Raji (cell line): ENCODE results near the gene NKIRAS2.

Source experiments
- POLR2A ChIP-seq: IDR thresholded peaks from 2 replicates; pipeline ENCODE4 v1.6.1; 2011; ENCODE audit warnings: low read depth, low read length, control low read depth; ENCODE audit not compliant: insufficient read depth

The NKIRAS2 gene

DNA sequence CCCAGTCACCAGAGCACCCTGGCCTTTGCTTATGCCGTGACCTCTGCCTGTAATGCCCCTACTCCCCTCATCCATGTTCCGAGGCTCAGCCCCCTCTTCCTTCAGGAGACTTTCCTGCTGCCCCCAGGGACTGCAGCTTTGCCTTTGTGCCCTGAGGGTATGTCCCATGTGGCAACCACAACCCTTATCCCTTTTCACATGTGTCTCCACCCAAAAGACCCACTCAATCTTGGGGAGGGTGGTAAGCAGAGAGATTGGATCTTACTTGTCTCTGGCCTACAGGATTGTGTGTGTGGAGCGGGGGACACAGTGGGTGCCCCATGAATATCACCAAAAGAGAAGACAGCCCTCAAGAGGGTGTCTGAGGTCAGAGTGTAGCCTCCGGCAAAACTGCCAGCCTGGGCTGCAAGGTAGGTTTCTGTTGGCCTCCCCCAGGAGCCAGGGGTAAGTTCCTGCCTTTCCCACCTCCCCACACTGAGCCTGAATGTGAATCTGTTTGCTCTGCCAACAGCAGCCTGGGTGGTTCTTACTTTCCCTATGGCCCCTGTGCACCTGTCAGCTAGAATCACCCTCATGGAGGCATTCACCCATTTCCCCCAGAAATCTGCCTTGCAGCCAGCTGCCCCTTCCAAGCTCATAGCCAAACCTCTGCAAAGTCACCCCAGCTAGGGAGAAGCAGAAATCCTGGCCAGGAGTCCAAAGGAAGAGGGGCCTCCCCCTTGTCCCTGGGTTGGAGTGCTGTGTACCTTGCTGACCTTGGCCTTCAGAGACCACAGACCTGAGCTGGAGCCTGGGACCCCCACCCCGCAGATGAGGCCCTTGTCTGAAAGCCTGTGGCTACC, 42.0 kb downstream of the NKIRAS2 start:
- no peak for TF ChIP-seq POLR2A

DNA sequence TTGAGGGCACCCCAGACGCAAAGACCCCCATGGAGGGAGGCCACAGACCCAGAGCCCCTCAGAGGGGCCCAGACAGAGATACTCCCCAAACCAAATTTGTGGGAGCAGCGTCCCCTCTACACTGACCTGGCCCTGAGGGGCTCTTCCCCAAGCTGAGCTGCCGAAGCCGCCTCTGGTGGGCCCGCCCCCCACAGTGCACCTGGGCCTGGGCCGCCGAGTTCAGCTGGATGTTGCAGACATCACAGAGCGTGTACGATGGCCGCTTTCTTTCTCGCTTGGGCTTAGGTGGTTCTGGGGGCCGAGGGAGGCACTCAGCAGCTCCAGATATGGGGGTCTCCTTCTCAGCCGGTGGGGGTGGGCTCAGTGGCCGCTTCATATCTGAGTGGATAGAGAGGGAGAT, 42.8 kb downstream of the NKIRAS2 start:
- no peak for TF ChIP-seq POLR2A

DNA sequence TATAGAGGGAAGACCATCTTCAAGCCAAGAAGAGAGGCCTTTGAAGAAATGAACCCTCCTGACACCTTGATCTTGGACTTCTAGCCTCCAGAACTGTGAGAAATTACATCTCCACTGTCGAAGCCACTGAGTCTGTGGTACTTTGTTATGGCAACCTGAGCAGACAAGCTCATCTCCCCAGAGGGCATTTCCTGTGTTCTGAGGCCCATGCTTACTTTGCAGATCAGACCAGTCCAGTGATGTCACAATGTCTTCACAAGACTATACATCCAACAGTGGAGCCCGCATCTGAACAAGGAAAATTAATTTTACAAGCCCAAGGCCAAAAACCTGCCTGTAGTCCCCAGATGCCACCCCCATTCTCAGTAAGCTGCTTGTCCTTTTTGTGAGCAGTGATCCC, 45.3 kb downstream of the NKIRAS2 start:
- no peak for TF ChIP-seq POLR2A

DNA sequence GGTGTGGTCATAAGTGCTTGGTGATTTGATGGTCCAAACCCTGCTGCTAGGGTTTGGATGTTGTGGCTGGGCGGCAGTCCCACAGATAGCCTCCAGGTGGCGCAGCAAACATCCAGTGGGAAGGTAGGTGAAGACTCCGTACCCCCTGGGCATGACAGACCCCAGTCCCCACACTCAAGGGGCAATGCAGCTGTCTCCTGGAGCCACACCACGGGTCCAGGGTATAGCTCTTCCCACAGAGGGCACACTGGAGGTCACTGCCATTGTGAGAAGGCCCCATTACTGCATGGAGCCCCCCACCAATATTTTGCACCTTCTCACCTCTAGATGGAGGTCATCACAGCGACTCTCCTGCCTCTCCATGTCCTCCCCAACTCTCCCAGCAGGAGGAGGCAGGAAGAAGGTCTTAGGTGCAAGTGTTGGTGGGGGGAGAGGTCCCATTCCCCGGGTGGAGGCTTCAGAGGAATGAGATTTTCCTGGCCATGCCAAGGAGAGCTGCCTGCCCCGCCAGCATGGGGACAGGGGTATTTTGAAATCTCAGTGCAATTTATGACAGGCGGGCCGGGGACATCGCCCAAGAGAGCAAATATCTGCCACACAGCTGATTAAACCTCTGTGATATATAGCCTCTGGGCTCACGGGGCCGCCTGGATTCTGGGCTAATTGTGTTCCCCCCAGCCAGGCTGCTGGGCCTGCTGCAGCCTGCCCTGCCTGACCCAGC, 47.6 kb downstream of the NKIRAS2 start:
- TF ChIP-seq POLR2A, result no peak

DNA sequence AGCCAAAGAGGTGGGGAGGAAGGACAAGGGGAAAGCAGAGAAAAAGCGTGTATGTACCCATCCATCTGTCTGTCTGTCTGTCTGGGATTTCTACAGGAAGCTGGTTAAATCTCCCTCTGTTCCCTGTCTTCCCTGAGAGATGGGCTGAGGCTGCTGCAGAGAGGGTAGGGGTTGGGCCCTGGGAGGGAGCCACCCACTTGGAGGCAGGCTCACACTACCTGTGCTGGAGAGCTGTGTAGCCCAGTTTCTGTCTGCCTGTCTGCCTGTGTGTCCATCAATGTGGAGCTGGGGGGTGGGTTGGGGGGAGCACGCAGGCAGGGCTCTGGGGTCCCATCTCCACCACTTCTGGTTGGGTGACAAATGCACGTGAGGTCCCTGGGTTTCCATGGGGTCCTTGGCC, 49.1 kb downstream of the NKIRAS2 start:
- TF ChIP-seq POLR2A, result no peak

DNA sequence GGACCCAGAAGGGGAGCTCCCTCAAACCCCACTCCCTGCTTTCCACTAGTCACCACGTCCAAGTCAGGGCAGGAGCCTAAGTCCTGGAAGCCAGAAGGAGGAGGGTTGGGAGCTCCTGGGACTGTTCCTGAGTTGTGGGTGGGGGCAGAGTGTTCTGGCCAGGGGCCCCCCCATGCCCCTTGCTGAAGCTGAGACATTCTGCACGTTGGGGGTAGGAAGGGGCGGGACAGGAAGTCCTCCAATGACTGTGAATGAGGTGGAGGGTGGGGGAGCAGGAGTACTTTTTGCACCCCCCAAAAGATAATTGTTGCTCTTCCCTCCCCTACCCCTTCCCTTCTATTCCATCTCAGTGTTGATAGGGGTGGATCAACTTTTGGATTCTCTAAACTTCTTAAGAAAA, 51.9 kb downstream of the NKIRAS2 start:
- TF ChIP-seq POLR2A, result no peak

DNA sequence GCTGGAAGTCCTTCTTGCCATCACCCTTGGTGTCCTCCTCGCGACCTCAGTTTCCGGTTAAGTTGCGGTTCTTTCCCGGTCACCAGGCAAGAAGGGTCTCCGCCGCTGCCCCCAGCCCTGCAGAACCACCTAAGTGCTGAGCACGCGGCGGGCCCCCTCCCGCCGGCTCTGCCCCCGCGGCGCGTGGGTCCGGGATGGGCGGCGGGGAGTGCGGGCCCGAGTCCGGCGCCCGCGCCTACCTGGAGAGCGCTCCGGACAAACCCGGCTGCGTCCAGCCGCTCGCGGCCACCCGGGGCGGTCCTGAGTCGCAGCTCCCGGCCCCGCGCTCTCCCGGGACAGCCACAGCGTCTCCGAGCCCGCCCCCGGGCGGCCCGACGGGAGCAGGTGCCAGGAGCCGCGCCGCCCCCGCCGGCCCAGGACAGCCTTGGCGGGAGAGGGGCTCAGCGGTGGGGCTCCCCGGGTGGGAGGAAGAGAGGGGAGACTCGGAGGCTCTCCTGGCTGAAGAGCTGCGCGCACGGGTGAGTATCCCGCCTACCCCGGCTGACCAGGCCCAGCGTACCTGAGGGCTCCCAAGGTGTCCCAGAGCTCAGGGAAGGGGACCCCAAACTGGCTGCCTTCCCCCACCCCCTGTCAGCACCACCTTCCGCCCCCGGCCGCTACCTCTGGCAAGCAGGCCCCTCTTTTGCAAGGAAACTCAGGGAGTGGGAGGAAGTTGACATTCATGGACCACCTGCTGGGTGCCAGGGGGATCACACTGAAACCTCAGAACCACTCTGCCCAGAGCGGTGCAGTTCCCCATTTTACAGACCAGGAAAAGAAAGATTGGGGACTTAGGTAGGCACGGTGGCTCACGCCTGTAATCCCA, 52.7 kb downstream of the NKIRAS2 start:
- no peak for TF ChIP-seq POLR2A
